Omental fat pad (tissue), 4 donors: ENCODE data around the gene FOXF2. TPM values are rescaled to one million over a fixed set of nuclear protein-coding genes. Genes with fewer than 3 reads are reported as not detected.

ENCODE experiments used
- ATAC-seq: fragments of 150-250 bp; one replicate; pipeline ENCODE4 v1.9.1; 2016; ENCODE audit warnings: mild to moderate bottlenecking, moderate library complexity; ENCODE audit not compliant: low FRiP score
- DNase-seq: peaks from one replicate; pipeline ENCODE4 v3.0.0-alpha.2; 2019; ENCODE audit warnings: low spot score
- CTCF ChIP-seq, 3 donors: fragments of 450-650 bp; IDR thresholded peaks; one replicate each; pipeline ENCODE4 v1.5.1; 2016 to 2017; ENCODE audit warnings: antibody characterized with exemption in 3 of 3, mild to moderate bottlenecking in 3 of 3, moderate library complexity in 2 of 3
- total RNA-seq, 4 donors: library from RNA; depleted of rRNA; stranded (reverse); fragments of >200 nt; gene quantifications; one replicate each; pipeline ENCODE4 v1.1.0, GENCODE V29; 2016

The FOXF2 gene
- total RNA-seq, 4 donors from 2014 or later = 0.65 to 1.1 (median 0.95) TPM

DNA sequence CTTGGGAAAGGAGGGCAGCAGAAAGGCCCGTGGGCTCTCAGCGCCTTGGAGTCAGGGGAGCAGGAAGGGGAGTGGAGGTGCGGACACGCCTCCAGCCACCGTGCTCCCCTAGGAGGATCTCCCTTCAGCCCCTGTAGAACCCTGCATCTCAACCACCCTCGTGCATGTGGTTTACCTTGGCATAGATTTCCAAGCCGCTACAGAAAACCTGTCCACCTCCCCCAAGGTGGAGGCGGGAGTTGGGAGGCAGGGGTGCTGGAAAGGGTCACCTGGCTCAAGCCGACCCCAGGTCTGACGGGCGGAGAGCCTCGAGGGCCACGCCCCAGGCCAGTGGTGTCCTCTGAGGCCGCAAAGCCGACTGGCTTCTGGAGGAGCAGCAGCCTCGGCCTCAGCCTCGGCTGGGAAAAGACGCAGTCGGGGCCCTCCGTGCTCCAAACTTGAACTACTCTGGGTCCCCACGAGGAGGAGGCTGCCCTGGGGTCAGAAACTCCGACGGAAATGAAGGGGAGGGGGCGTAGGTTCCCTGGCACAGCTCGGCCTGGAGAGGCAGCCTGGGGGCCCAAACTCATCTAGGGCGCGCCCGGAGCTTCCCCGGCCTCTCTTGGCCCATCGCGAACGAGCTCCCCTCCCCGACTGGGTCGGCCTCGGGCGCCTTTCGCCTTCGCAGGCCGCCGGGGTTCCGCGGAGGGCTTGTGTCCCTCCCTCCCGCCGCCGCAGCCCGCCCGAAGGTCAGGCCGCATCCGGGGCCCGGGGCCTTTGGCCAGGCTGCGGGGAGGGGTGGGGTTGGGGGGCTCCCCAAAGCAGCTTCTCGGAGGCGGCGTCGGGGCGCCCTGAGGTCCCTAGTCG is 6.3 kb upstream of the FOXF2 start:
- DNase-seq (no peak), ATAC-seq (no peak)
- no peak for TF ChIP-seq CTCF (IDR thresholded peaks at IDR 0.05)

- DNase-seq (no peak), ATAC-seq (no peak)
- no peak for TF ChIP-seq CTCF (IDR thresholded peaks at IDR 0.05)
Measured at GRCh38 chr6:1383729-1384548, 5.4 kb upstream of the FOXF2 start.

GRCh38 chr6:1384549-1385128 is 4.7 kb upstream of the FOXF2 start:
- ATAC-seq (no peak), DNase-seq (no peak)

DNA sequence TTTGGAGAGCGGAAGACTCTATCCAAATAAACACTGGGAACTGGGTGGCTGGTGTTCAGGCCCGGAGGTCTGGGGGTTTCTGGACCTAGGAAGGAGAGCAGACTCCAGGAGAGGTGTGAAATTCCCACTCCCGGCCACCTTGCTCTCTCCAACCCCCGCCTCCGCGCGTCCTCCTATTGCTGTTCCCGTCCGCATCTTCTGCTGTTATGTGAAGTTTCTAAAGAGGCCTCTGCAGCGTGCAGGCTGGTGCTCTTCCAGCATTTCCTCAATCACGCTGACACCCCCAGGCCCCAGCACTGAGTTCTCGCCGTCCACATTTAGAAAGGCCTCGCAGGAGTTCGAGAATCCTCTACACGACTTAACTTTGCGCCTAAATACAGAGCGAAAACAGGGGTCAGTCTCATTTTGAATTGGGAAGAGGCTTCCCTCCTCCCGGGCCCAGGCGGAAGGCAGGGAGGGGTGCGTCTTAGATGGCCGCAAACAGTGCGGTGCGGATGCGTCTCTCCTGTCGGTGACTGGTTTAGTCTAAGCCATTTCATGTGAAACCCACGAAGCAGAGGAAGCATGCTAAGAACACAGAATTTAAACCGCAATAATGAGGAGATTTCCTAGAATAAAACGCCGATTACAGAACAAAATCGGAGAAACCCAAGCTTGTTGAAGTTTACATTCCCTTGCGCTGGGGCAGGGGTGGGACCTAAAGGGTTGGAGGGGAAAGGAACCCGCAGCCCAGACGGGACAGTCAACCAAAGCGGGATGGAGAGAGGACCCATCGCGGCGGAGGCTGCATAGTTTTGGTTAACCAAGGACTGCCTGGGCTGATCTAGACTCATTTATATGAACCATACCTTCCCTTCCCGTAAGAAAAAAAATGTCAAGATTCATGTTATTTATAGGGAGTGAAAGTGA is 4.0 kb upstream of the FOXF2 start:
- DNase-seq (no peak), ATAC-seq (no peak)
- TF ChIP-seq CTCF (IDR thresholded peaks at IDR 0.05) = no peak

More at GRCh38 chr6:1384549-1385128, 4.7 kb upstream of the FOXF2 start:
- no peak for TF ChIP-seq CTCF (IDR thresholded peaks at IDR 0.05)

DNA sequence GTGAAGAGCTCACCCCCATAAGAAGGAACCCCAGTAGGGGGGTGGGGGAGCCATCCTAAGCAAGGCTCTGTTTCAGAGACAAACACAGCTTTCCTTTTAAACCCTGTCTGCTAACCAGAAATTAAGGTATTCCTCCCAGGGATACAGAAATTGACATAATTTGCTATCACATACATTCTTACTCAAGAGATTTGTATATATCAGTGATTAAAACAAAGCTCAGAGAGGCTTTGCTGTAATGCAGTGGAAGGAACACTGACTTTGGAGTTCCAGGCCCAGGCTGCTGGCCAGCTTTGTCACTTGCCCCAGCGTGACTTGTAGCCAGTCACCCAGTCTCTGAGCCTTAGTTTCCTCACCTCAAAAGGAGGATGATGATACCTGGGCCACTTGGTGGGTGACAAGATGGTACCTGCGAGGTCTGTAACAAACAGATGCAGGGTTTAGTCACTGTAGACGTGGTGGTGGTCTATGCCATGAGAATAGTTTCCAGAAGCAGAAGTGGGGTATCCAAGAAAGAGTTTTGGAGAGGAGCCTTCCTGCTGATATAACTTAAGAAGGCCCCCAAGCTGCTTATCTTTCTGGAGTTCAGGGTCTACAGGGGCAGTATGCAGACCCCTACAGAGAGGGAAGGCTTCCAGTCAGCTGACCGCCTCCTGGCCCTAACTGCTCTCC is 3.2 kb upstream of the FOXF2 start:
- TF ChIP-seq CTCF (IDR thresholded peaks at IDR 0.05) = no peak
- DNase-seq (no peak), ATAC-seq (no peak)

DNA sequence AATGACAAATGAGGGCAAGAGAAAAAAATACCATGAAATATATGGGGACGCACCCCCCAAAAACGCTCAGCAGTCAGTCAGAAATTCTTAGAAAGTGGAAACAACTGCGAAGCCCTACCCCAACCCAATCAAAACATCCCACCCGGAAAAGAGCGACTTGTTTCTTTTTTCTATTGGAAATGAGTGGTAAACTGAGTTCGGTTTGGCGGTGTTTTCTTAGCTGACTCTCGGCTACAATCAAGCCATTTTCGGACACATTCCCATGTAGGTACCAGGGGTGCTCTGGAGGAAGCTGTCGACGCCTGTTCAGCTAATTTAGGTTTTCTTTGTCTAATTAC is 1.9 kb upstream of the FOXF2 start:
- DNase-seq = no peak
- no peak for ATAC-seq
- no peak for TF ChIP-seq CTCF (IDR thresholded peaks at IDR 0.05)
